ENCODE data around the gene APOD. TPM values are rescaled to one million over a fixed set of nuclear protein-coding genes. Genes with fewer than 3 reads are reported as not detected.

Gene APOD
- total and polyA plus RNA-seq, 9 of the 15 experiments (the other 6 are each of a cell fraction or from before 2014, with no cell fraction given) = 0.18 to 0.50 (median 0.35) TPM; not detected in 1

DNA sequence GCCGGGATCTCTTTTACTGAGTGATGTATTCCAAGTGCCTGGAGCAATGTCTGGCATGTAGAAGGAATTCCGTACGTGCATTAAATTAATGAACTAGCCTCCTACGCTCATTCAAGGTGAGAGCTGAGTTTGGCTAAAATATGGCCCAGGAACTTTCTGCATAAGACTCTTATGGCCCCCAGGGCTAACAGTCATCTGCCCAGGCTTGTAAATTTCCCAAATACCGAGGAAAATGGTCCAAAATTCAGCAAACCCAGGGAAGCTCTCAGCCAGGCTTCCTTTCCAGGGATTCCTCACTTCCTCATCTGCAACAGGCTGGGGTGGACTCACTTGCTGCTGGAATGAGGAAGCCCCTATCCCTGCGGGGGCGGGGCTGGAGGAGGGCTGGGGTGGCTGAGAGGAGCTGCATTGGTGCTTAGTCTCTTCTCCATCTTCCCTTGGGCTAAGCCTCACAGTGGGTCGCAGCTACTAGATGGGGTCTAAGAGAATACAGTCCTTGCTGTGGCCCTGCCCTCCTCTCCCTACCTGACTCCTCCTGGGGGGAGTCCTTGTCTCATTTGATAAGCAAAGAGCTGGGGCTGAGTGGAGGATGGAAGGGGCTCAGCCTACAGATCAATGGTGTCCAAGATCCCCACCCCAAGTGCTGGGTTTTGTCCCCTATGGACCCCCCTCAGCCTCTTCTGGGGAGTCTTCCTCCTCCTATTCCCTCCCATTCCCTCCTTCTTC lies 28.5 kb upstream of the APOD start:
- intact Hi-C loops (cut with micrococcal nuclease) = loop anchor here (5.0 kb wide), 2 partner anchors 35 to 55 kb away; no protein-coding TSS in a partner anchor
- no TSS peak for BruUV-seq (replicated peaks)

DNA sequence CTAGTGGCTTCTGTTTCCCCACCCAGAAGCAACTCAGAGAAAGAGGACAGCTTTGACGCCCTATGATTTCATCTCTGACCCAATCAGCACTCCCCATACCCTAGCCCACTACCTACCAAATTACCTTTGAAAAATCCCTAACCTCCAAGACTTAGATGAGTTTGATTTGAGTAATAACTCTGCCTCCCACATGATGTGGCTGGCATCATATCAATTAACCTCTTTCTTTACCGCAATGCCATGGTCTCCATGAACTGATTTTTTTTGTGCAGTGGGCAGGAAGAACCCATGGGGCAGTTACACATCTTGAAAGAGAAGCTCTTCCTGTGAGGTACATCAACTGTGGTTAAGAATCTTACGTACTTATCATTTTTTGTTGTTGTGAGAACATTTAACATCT lies 25.5 kb upstream of the APOD start:
- Histone ChIP-seq H2AFZ (ENCODE audit: low read depth, low read length) (no peak overlapping the region), H3K9ac (ENCODE audit: insufficient read depth in 1 of 2, low read depth in 2 of 2, low read length in 2 of 2) (no peak overlapping the region), H3K27ac (ENCODE audit: extremely low read depth, low read depth, low read length) (no peak overlapping the region), H3K9me1 (ENCODE audit: control insufficient read depth, insufficient read depth, low read length) (no peaks in the 10 kb centered on the region), H3K36me3 (ENCODE audit: control insufficient read depth, insufficient read depth, low read length) (no peaks in the 10 kb centered on the region), H3K9me3 (replicated peaks; ENCODE audit: control insufficient read depth, insufficient read depth, low read depth, low read length) (no peaks in the 10 kb centered on the region), H3K79me2 (ENCODE audit: control insufficient read depth, insufficient read depth, low read length) (no peaks in the 10 kb centered on the region), H3K4me2 (ENCODE audit: insufficient read depth, low read length) (no peak overlapping the region), H3K4me1 (replicated peaks in 1 of 2; ENCODE audit: control insufficient read depth in 2 of 2, insufficient read depth in 2 of 2, low read length in 2 of 2) (no peaks in the 10 kb centered on the region), H3K4me3 (no peak overlapping the region), H4K20me1 (replicated peaks; ENCODE audit: control insufficient read depth, insufficient read depth, low read length) (no peaks in the 10 kb centered on the region), H3K27me3 (ENCODE audit: control insufficient read depth in 2 of 2, insufficient read depth in 2 of 2, low read length in 2 of 2) (peaks cover 5 to 19% of the 10 kb centered on the region in 2 experiments; a peak in 3 of 5 replicates)
- no TSS peak for BruUV-seq (replicated peaks)
- intact Hi-C loops (cut with micrococcal nuclease) (no loop called here), in situ Hi-C loops (cut with MboI) (no loop called here)
- CTCF ChIA-PET (ENCODE audit: low intra/inter-chr PET ratio) = no interaction called here
- DNase-seq (ENCODE audit: extremely low read depth in 1 of 4, low spot score in 3 of 4) (no peak), ATAC-seq (no peak), FAIRE-seq (no peak)
- 5% methylated on average over 3 of the region's 3 CpGs for WGBS (ENCODE audit: insufficient coverage, low coverage, missing lambda C conversion rate)
- POLR2A ChIA-PET = interaction anchor here (0.5 to 0.7 kb wide), 2 partner anchors 309 to 335 kb away, joined by 3 read pairs; no protein-coding TSS in a partner anchor
- no peak for TF ChIP-seq CBFA2T2 (conservative IDR thresholded peaks at IDR 0.05)
- no peak for TF ChIP-seq FUS (optimal IDR thresholded peaks at IDR 0.05; ENCODE audit: low read depth, low read length)
- TF ChIP-seq, protein P1, sequence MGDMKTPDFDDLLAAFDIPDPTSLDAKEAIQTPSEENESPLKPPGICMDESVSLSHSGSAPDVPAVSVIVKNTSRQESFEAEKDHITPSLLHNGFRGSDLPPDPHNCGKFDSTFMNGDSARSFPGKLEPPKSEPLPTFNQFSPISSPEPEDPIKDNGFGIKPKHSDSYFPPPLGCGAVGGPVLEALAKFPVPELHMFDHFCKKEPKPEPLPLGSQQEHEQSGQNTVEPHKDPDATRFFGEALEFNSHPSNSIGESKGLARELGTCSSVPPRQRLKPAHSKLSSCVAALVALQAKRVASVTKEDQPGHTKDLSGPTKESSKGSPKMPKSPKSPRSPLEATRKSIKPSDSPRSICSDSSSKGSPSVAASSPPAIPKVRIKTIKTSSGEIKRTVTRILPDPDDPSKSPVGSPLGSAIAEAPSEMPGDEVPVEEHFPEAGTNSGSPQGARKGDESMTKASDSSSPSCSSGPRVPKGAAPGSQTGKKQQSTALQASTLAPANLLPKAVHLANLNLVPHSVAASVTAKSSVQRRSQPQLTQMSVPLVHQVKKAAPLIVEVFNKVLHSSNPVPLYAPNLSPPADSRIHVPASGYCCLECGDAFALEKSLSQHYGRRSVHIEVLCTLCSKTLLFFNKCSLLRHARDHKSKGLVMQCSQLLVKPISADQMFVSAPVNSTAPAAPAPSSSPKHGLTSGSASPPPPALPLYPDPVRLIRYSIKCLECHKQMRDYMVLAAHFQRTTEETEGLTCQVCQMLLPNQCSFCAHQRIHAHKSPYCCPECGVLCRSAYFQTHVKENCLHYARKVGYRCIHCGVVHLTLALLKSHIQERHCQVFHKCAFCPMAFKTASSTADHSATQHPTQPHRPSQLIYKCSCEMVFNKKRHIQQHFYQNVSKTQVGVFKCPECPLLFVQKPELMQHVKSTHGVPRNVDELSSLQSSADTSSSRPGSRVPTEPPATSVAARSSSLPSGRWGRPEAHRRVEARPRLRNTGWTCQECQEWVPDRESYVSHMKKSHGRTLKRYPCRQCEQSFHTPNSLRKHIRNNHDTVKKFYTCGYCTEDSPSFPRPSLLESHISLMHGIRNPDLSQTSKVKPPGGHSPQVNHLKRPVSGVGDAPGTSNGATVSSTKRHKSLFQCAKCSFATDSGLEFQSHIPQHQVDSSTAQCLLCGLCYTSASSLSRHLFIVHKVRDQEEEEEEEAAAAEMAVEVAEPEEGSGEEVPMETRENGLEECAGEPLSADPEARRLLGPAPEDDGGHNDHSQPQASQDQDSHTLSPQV (IDR thresholded peaks at IDR 0.05) = no peak
- TF ChIP-seq ZNF436 (CRISPR knock-in tag; IDR thresholded peaks at IDR 0.05) = no peak
- no peak for TF ChIP-seq ZNF586 (CRISPR knock-in tag; conservative IDR thresholded peaks at IDR 0.05)

More for the DNA sequence above, 28.5 kb upstream of the APOD start:
- peak overlapping the region; percentile 44; the same call in 1 of the 2 replicates for H2AFZ ChIP-seq (ENCODE audit: low read depth, low read length)
- no peak overlapping the region for H3K9ac ChIP-seq (ENCODE audit: insufficient read depth in 1 of 2, low read depth in 2 of 2, low read length in 2 of 2)
- WGBS (ENCODE audit: insufficient coverage, low coverage, missing lambda C conversion rate) = 5% methylated on average over 8 of the region's 8 CpGs
- peaks cover 5 to 20% of the 10 kb centered on the region in 2 experiments; a peak in 3 of 5 replicates for H3K27me3 ChIP-seq (ENCODE audit: control insufficient read depth in 2 of 2, insufficient read depth in 2 of 2, low read length in 2 of 2)
- ChIA-PET POLR2A (interaction anchor here (0.6 to 1.2 kb wide), 4 partner anchors 69 to 528 kb away, joined by 3 to 4 read pairs (median 3); partner anchors contain the start of gene PPP1R2), CTCF (ENCODE audit: low intra/inter-chr PET ratio) (no interaction called here)
- ATAC-seq (no peak), FAIRE-seq (no peak), DNase-seq (ENCODE audit: extremely low read depth in 1 of 4, low spot score in 3 of 4) (peak in 1 of 4 experiments; percentile 14)
- H3K9me3 ChIP-seq (replicated peaks; ENCODE audit: control insufficient read depth, insufficient read depth, low read depth, low read length) = no peaks in the 10 kb centered on the region
- H3K79me2 ChIP-seq (ENCODE audit: control insufficient read depth, insufficient read depth, low read length) = no peaks in the 10 kb centered on the region
- no peak overlapping the region for H3K4me2 ChIP-seq (ENCODE audit: insufficient read depth, low read length)
- no peak overlapping the region for H3K4me3 ChIP-seq
- no peaks in the 10 kb centered on the region for H4K20me1 ChIP-seq (replicated peaks; ENCODE audit: control insufficient read depth, insufficient read depth, low read length)
- no peak for TF ChIP-seq HSF4 (CRISPR knock-in tag; IDR thresholded peaks at IDR 0.05; ENCODE audit: borderline replicate concordance)
- TF ChIP-seq NR2C1 (IDR thresholded peaks at IDR 0.05) = no peak
- no peak for TF ChIP-seq NR2C1 (tag; IDR thresholded peaks at IDR 0.05)
- peak; percentile 94 for TF ChIP-seq SPI1 (IDR thresholded peaks at IDR 0.05; ENCODE audit: borderline replicate concordance, low read depth, low read length)
- no peak for TF ChIP-seq L3MBTL2 (IDR thresholded peaks at IDR 0.05)
- no peak for TF ChIP-seq RBFOX2 (IDR thresholded peaks at IDR 0.05; ENCODE audit: low read depth, low read length)
- peak; percentile 22; the same call in 1 of the 2 replicates for TF ChIP-seq EGR1 (conservative IDR thresholded peaks at IDR 0.05)
- TF ChIP-seq NR3C1 (CRISPR knock-in tag; IDR thresholded peaks at IDR 0.05) = no peak
- peak; percentile 73 for TF ChIP-seq ELF1 (tag; IDR thresholded peaks at IDR 0.05)
- TF ChIP-seq MAZ (CRISPR knock-in tag; conservative IDR thresholded peaks at IDR 0.05 in 1 of 2, IDR thresholded peaks at IDR 0.05 in 1 of 2) = peak in 1 of 2 experiments; percentile 60; a peak in 2 of 4 replicates
- no peaks in the 10 kb centered on the region for H3K36me3 ChIP-seq (ENCODE audit: control insufficient read depth, insufficient read depth, low read length)
- no peaks in the 10 kb centered on the region; a peak in 1 of 5 replicates for H3K4me1 ChIP-seq (replicated peaks in 1 of 2; ENCODE audit: control insufficient read depth in 2 of 2, insufficient read depth in 2 of 2, low read length in 2 of 2)
- no peaks in the 10 kb centered on the region for H3K9me1 ChIP-seq (ENCODE audit: control insufficient read depth, insufficient read depth, low read length)
- in situ Hi-C loops (cut with MboI) = no loop called here
- no peak overlapping the region for H3K27ac ChIP-seq (ENCODE audit: extremely low read depth, low read depth, low read length)
